Bronchial epithelial cell (primary cell): Measurements from ENCODE around the gene ZNF668. TPM values are rescaled to one million over a fixed set of nuclear protein-coding genes. Genes with fewer than 3 reads are reported as not detected.

Source experiments
- DNase-seq: peaks from one replicate; pipeline ENCODE4 v3.0.0-alpha.2; 2010; ENCODE audit warnings: low read depth
- FAIRE-seq: peaks from 2 replicates; lab custom pipeline; 2011; peaks lifted over from hg19 to GRCh38; lab: Jason Lieb, UNC
- H3K27me3 ChIP-seq: 2 replicates; pipeline ENCODE4 v1.5.1; 2011; ENCODE audit warnings: low read length; ENCODE audit not compliant: control insufficient read depth, insufficient read depth
- H3K36me3 ChIP-seq: 2 replicates; pipeline ENCODE4 v1.5.1; 2011; ENCODE audit warnings: low read length; ENCODE audit not compliant: control insufficient read depth, insufficient read depth
- H3K4me3 ChIP-seq: 2 replicates; pipeline ENCODE4 v1.5.1; 2011; ENCODE audit warnings: mild to moderate bottlenecking, low read depth, low read length, control low read depth
- total RNA-seq: library from RNA; depleted of rRNA; stranded (reverse); fragments of >200 nt; gene quantifications from 2 replicates; pipeline ENCODE4 v1.2.1, GENCODE V29; 2014
- TF ChIP-seq, protein P1 (sequence below): IDR thresholded peaks from 2 replicates; pipeline ENCODE4 v1.5.1; 2011; ENCODE audit warnings: mild to moderate bottlenecking, moderate library complexity, low read length, control low read depth, inconsistent platforms; ENCODE audit not compliant: insufficient read depth, severe bottlenecking

Gene ZNF668
- total RNA-seq, 1 donor from 2014 or later = 8.2 TPM

DNA sequence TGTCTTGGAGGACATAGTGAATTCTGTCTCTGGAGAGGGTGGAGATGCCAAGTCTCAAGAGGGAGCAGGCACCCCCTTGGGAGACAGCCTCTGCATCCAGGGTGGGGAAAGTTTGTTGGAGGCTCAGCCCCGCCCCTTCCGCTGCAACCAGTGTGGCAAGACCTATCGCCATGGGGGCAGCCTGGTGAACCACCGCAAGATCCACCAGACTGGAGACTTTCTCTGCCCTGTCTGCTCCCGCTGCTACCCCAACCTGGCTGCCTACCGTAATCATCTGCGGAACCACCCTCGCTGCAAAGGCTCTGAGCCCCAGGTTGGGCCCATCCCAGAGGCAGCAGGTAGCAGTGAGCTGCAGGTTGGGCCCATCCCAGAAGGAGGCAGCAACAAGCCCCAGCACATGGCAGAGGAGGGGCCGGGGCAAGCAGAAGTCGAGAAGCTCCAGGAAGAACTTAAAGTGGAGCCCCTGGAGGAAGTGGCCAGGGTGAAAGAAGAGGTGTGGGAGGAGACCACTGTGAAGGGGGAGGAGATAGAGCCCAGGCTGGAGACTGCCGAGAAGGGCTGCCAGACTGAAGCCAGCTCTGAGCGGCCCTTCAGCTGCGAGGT lies 5.4 kb upstream of the ZNF668 start:
- DNase-seq = no peak
- Histone ChIP-seq H3K36me3 (peaks cover 33% of the 10 kb centered on the region), H3K4me3 (no peak overlapping the region), H3K27me3 (no peaks in the 10 kb centered on the region)
- TF ChIP-seq, protein P1, sequence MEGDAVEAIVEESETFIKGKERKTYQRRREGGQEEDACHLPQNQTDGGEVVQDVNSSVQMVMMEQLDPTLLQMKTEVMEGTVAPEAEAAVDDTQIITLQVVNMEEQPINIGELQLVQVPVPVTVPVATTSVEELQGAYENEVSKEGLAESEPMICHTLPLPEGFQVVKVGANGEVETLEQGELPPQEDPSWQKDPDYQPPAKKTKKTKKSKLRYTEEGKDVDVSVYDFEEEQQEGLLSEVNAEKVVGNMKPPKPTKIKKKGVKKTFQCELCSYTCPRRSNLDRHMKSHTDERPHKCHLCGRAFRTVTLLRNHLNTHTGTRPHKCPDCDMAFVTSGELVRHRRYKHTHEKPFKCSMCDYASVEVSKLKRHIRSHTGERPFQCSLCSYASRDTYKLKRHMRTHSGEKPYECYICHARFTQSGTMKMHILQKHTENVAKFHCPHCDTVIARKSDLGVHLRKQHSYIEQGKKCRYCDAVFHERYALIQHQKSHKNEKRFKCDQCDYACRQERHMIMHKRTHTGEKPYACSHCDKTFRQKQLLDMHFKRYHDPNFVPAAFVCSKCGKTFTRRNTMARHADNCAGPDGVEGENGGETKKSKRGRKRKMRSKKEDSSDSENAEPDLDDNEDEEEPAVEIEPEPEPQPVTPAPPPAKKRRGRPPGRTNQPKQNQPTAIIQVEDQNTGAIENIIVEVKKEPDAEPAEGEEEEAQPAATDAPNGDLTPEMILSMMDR = no peak
- FAIRE-seq = no peak

DNA sequence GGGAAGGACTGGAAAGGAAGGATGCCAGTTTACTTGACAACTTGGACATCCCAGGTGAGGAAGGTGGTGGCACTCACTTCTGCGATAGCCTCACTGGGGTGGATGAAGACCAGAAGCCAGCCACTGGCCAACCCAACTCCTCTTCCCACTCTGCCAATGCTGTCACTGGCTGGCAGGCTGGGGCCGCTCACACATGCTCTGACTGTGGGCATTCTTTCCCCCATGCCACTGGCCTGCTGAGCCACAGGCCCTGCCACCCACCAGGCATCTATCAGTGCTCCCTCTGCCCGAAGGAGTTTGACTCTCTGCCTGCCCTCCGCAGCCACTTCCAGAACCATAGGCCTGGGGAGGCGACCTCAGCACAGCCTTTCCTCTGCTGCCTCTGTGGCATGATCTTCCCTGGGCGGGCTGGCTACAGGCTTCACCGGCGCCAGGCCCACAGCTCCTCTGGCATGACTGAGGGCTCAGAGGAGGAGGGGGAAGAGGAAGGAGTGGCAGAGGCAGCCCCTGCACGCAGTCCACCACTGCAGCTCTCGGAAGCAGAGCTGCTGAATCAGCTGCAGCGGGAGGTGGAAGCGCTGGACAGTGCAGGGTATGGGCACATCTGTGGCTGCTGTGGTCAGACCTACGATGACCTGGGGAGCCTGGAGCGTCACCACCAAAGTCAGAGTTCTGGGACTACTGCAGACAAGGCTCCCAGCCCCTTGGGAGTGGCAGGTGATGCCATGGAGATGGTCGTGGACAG lies 4.7 kb upstream of the ZNF668 start:
- Histone ChIP-seq H3K27me3 (no peaks in the 10 kb centered on the region), H3K36me3 (peaks cover 33% of the 10 kb centered on the region), H3K4me3 (no peak overlapping the region)
- FAIRE-seq = no peak
- TF ChIP-seq, protein P1 = no peak
- DNase-seq = no peak

DNA sequence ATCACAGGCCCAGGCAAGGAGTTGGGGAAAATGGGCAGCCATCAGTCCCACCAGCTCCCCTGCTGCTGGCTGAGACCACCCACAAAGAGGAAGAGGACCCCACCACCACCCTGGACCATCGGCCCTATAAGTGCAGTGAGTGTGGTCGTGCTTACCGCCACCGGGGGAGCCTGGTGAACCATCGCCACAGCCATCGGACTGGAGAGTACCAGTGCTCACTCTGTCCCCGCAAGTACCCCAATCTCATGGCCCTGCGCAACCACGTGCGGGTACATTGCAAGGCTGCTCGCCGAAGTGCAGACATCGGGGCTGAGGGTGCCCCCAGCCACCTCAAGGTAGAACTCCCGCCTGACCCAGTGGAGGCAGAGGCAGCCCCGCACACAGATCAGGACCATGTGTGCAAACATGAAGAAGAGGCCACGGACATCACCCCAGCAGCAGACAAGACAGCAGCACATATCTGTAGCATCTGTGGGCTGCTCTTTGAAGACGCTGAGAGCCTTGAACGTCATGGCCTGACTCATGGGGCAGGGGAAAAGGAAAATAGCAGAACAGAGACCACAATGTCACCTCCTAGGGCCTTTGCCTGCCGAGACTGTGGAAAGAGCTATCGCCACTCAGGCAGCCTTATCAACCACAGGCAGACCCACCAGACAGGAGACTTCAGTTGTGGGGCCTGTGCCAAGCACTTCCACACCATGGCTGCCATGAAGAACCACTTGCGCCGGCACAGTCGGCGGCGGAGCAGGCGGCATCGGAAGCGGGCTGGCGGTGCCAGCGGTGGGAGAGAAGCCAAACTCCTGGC lies 3.8 kb upstream of the ZNF668 start:
- FAIRE-seq (no peak), DNase-seq (no peak)
- no peaks in the 10 kb centered on the region for H3K27me3 ChIP-seq
- TF ChIP-seq, protein P1 = no peak
- H3K36me3 ChIP-seq = peaks cover 31% of the 10 kb centered on the region
- H3K4me3 ChIP-seq = no peak overlapping the region

DNA sequence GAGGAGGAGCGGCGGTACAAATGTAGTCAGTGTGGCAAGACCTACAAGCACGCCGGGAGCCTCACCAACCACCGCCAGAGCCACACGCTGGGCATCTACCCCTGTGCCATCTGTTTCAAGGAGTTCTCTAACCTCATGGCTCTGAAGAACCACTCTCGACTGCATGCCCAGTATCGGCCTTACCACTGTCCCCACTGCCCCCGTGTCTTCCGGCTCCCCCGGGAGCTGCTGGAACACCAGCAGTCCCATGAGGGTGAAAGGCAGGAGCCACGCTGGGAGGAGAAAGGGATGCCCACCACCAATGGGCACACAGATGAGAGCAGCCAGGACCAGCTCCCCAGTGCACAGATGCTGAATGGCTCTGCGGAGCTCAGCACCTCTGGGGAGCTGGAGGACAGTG lies 3.0 kb upstream of the ZNF668 start:
- H3K4me3 ChIP-seq = no peak overlapping the region
- no peak for DNase-seq
- FAIRE-seq = no peak
- no peaks in the 10 kb centered on the region for H3K27me3 ChIP-seq
- TF ChIP-seq, protein P1 = no peak
- H3K36me3 ChIP-seq = peaks cover 29% of the 10 kb centered on the region

DNA sequence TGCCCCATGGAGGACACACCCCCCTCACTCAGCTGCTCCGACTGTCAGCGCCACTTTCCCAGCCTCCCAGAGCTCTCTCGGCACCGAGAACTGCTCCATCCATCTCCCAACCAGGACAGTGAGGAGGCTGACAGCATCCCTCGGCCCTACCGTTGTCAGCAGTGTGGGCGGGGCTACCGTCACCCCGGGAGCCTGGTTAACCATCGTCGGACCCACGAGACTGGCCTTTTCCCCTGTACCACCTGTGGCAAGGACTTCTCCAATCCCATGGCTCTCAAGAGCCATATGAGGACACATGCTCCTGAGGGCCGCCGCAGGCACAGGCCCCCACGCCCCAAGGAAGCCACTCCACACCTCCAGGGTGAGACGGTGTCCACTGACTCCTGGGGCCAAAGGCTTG lies 2.3 kb upstream of the ZNF668 start:
- TF ChIP-seq, protein P1 = no peak
- no peaks in the 10 kb centered on the region for H3K27me3 ChIP-seq
- peaks cover 27% of the 10 kb centered on the region for H3K36me3 ChIP-seq
- no peak for FAIRE-seq
- H3K4me3 ChIP-seq = no peak overlapping the region
- DNase-seq = no peak
